Measurements from ENCODE around the gene MGST2. TPM values are rescaled to one million over a fixed set of nuclear protein-coding genes. Genes with fewer than 3 reads are reported as not detected.

MGST2 gene
- polyA plus RNA-seq, 1 donor from 2014 or later, result 2.0 TPM

Other genes with a start within 250 kb of the MGST2 start
- 8.6 and 10.7 TPM in 2 replicates for gene RAB33B, start 211.7 kb upstream of the MGST2 start, polyA plus RNA-seq
- 12.0 and 20.9 TPM in 2 replicates for gene SETD7, start 109.6 kb upstream of the MGST2 start, polyA plus RNA-seq

Measured in neural cell (in vitro differentiated cells).